B cell (primary cell): ENCODE data around the gene TMEM108. TPM values are rescaled to one million over a fixed set of nuclear protein-coding genes. Genes with fewer than 3 reads are reported as not detected.

Experiments
- ATAC-seq: fragments of 200-7000 bp; cut with Tn5 transposase; one replicate; pipeline ENCODE4 v1.10.0; 2021; ENCODE audit warnings: low read depth, mild to moderate bottlenecking, moderate number of reproducible peaks, moderate library complexity
- CTCF ChIA-PET: fragments of 350-600 bp; sonication (Branson Sonifier 250); formaldehyde crosslinking; loops from one replicate; lab custom pipeline; 2021; ENCODE audit warnings: antibody characterized with exemption, inconsistent platforms; lab: Charles Lee
- POLR2A ChIA-PET: fragments of 350-600 bp; sonication (Branson Sonifier 250); formaldehyde crosslinking; loops from one replicate; lab custom pipeline; 2021; ENCODE audit warnings: antibody characterized with exemption; lab: Charles Lee
- DNase-seq: peaks from one replicate; pipeline ENCODE4 v3.0.0; 2013
- H2AFZ ChIP-seq: 2 replicates; pipeline ENCODE4 v1.6.1; 2012; ENCODE audit warnings: mild to moderate bottlenecking, low read depth, low read length; ENCODE audit not compliant: insufficient read depth, poor library complexity, severe bottlenecking
- H3K27ac ChIP-seq, 2 donors: 1 replicate in 1 of 2; 2 replicates in 1 of 2; pipeline ENCODE4 v1.5.1; 2012 to 2013; ENCODE audit warnings: low read length in 2 of 2, mild to moderate bottlenecking in 2 of 2, moderate library complexity in 1 of 2
- H3K27me3 ChIP-seq, 4 experiments: fragments of 200-600 bp in 1 of 4; sonication (generic) in 1 of 4; replicated peaks in 1 of 4; 1 replicate in 2 of 4; 2 replicates in 2 of 4; pipeline versions ENCODE4 v1.6.1 to v1.7.0; 2013 to 2016; ENCODE audit warnings: low read length in 3 of 4, mild to moderate bottlenecking in 2 of 4, mixed read lengths in 1 of 4, moderate library complexity in 1 of 4; ENCODE audit not compliant: insufficient read depth in 4 of 4, control insufficient read depth in 3 of 4; ENCODE audit errors: control extremely low read depth in 1 of 4
- H3K36me3 ChIP-seq, 2 experiments: replicated peaks in 1 of 2; 1 replicate in 1 of 2; 2 replicates in 1 of 2; pipeline versions ENCODE4 v1.6.1 to v1.7.1; 2013; ENCODE audit warnings: low read length in 1 of 2; ENCODE audit not compliant: insufficient read depth in 2 of 2, control insufficient read depth in 1 of 2; ENCODE audit errors: control extremely low read depth in 1 of 2, extremely low read depth in 1 of 2
- H3K4me1 ChIP-seq, 2 donors: fragments of 200-600 bp in 1 of 2; sonication (generic) in 1 of 2; 1 replicate in 1 of 2; 2 replicates in 1 of 2; pipeline versions ENCODE4 v1.5.1 to v1.6.1; 2013 to 2017; ENCODE audit warnings: low read length in 2 of 2; ENCODE audit not compliant: control insufficient read depth in 2 of 2, insufficient read depth in 2 of 2
- H3K4me2 ChIP-seq: replicated peaks from 2 replicates; pipeline ENCODE3; 2012; ENCODE audit warnings: mild to moderate bottlenecking, low read depth, low read length; ENCODE audit not compliant: poor library complexity, severe bottlenecking
- H3K4me3 ChIP-seq, 5 experiments: fragments of 200-600 bp in 1 of 5; sonication (generic) in 1 of 5; 1 replicate in 3 of 5; 2 replicates in 2 of 5; pipeline versions ENCODE4 v1.5.1 to v1.7.0; 2011 to 2016; ENCODE audit warnings: low read length in 4 of 5, mild to moderate bottlenecking in 4 of 5, low read depth in 2 of 5, control low read depth in 1 of 5, moderate library complexity in 1 of 5; ENCODE audit not compliant: insufficient read depth in 1 of 5; ENCODE audit errors: control extremely low read depth in 1 of 5, extremely low read depth in 1 of 5
- H3K79me2 ChIP-seq: fragments of 200-600 bp; sonication (generic); one replicate; pipeline ENCODE4 v1.6.0; 2016; ENCODE audit warnings: low read length; ENCODE audit not compliant: control insufficient read depth, insufficient read depth
- H3K9ac ChIP-seq: fragments of 200-600 bp; sonication (generic); 2 replicates; pipeline ENCODE4 v1.6.1; 2017; ENCODE audit warnings: mild to moderate bottlenecking, low read length, moderate library complexity
- H3K9me3 ChIP-seq, 3 donors: one replicate each; pipeline versions ENCODE4 v1.6.1 to v1.7.1; 2013; ENCODE audit warnings: low read length in 2 of 3; ENCODE audit not compliant: control insufficient read depth in 2 of 3, insufficient read depth in 1 of 3; ENCODE audit errors: control extremely low read depth in 1 of 3
- H4K20me1 ChIP-seq: 2 replicates; pipeline ENCODE4 v1.6.0; 2012; ENCODE audit warnings: mild to moderate bottlenecking, low read length; ENCODE audit not compliant: insufficient read depth, control insufficient read depth, poor library complexity, severe bottlenecking
- H3K27ac Mint-ChIP-seq: one replicate; pipeline ENCODE4 v1.8.0; 2021; ENCODE audit warnings: mixed read lengths
- H3K27me3 Mint-ChIP-seq: one replicate; pipeline ENCODE4 v1.8.0; 2021; ENCODE audit warnings: mixed read lengths
- H3K4me1 Mint-ChIP-seq: one replicate; pipeline ENCODE4 v1.8.0; 2021; ENCODE audit warnings: mixed read lengths
- H3K4me3 Mint-ChIP-seq: one replicate; pipeline ENCODE4 v1.8.0; 2021; ENCODE audit warnings: mixed read lengths
- H3K9me3 Mint-ChIP-seq: one replicate; pipeline ENCODE4 v1.8.0; 2022; ENCODE audit warnings: mixed read lengths; ENCODE audit not compliant: insufficient read depth
- EZH2 ChIP-seq: IDR thresholded peaks from 2 replicates; pipeline ENCODE4 v1.6.1; 2012; ENCODE audit warnings: borderline replicate concordance, low read depth, mild to moderate bottlenecking, moderate library complexity, low read length; ENCODE audit not compliant: insufficient read depth, poor library complexity, severe bottlenecking
- WGBS: methylation state at CpG from one replicate; pipeline ENCODE4 v1.1.5; 2013; ENCODE audit warnings: missing lambda C conversion rate; ENCODE audit not compliant: insufficient coverage; 5-methylcytosine and 5-hydroxymethylcytosine counted together
- intact Hi-C: fragments of 100-400 bp; cut with micrococcal nuclease; formaldehyde crosslinking; loops from one replicate; pipeline ENCODE4 v1.10.0; 2022
- polyA plus RNA-seq: library from polyadenylated mRNA; depleted of rRNA; stranded (reverse); fragments of >200 nt; gene quantifications from 2 replicates; pipeline ENCODE4 v1.2.3, GENCODE V29; 2012
- total RNA-seq, 2 donors: library from RNA; stranded (reverse); fragments of 120-200 nt in 1 of 2; gene quantifications; 1 replicate in 1 of 2; 2 replicates in 1 of 2; pipeline versions ENCODE4 v1.2.3 to v1.2.4, GENCODE V29; 2013 to 2022
- TF ChIP-seq, protein P1 (sequence below): fragments of 200-600 bp; IDR thresholded peaks from one replicate; pipeline ENCODE4 v1.8.0; 2022; ENCODE audit warnings: antibody characterized with exemption, mild to moderate bottlenecking

Gene TMEM108
- total and polyA plus RNA-seq, 2 donors (not counting 1 experiment from before 2014, with no cell fraction given) = not detected

DNA sequence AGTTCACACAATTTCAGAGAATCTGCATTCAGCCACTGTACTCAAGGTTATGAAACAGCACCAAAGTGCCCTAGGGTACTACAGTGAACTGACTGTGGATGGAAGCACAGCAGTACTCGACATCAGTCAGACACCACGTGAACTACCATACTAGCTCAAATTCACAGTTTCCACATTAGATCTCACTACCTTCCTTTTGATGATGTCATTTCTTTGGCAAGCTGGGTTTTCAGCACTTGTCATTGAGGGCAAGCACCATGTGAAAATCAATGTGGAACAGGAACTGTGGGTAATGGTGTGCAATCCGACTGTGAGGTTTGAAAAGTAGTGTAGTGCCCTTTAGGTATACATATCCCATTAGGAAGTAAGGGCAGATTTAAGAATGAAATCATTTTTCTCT is 251.1 kb downstream of the TMEM108 start:
- Histone ChIP-seq H3K9me3 (no peaks in the 10 kb centered on the region), H2AFZ (no peak overlapping the region), H3K4me2 (no peak overlapping the region), H3K4me3 (no peak overlapping the region), H3K36me3 (no peaks in the 10 kb centered on the region), H3K4me1 (no peaks in the 10 kb centered on the region), H3K79me2 (no peaks in the 10 kb centered on the region), H3K9ac (no peak overlapping the region), H3K27ac (no peak overlapping the region), H4K20me1 (no peaks in the 10 kb centered on the region), H3K27me3 (no peaks in the 10 kb centered on the region)
- no peak for ATAC-seq
- H3K4me3 Mint-ChIP-seq = no peak overlapping the region
- peaks cover 24% of the 10 kb centered on the region for H3K27me3 Mint-ChIP-seq
- intact Hi-C loops = no loop called here
- CTCF ChIA-PET = no interaction called here
- no peak for TF ChIP-seq EZH2
- TF ChIP-seq, protein P1, sequence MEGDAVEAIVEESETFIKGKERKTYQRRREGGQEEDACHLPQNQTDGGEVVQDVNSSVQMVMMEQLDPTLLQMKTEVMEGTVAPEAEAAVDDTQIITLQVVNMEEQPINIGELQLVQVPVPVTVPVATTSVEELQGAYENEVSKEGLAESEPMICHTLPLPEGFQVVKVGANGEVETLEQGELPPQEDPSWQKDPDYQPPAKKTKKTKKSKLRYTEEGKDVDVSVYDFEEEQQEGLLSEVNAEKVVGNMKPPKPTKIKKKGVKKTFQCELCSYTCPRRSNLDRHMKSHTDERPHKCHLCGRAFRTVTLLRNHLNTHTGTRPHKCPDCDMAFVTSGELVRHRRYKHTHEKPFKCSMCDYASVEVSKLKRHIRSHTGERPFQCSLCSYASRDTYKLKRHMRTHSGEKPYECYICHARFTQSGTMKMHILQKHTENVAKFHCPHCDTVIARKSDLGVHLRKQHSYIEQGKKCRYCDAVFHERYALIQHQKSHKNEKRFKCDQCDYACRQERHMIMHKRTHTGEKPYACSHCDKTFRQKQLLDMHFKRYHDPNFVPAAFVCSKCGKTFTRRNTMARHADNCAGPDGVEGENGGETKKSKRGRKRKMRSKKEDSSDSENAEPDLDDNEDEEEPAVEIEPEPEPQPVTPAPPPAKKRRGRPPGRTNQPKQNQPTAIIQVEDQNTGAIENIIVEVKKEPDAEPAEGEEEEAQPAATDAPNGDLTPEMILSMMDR = no peak
- no peak overlapping the region for H3K27ac Mint-ChIP-seq
- POLR2A ChIA-PET = no interaction called here
- 80% methylated on average over 1 of the region's 3 CpGs for WGBS
- H3K4me1 Mint-ChIP-seq = no peaks in the 10 kb centered on the region
- H3K9me3 Mint-ChIP-seq = no peaks in the 10 kb centered on the region
- DNase-seq = no peak

DNA sequence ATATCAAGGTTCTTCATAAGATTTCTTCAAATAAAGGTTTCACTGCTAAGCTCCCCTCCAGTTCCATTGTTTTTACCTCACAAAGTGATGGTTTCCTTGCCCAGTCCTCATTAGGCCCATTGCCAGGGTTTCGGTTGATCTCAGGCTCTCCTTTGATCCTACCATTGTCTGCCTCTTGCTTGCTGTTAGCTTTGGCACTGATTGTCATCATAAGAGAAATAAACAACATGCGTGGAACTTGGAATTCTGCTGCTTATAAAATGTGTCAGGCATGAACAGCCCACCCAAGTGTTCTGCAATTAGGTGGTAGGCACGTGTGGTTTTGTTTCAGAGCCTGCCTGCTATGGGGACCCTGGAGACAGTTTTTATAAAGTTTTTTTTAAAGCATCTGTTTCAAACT is 254.1 kb downstream of the TMEM108 start:
- intact Hi-C loops = no loop called here
- ChIA-PET CTCF (no interaction called here), POLR2A (no interaction called here)
- H3K4me1 ChIP-seq = no peaks in the 10 kb centered on the region
- Mint-ChIP-seq H3K27me3 (peaks cover 14% of the 10 kb centered on the region), H3K9me3 (no peaks in the 10 kb centered on the region), H3K27ac (no peak overlapping the region), H3K4me3 (no peak overlapping the region), H3K4me1 (no peaks in the 10 kb centered on the region)
- ATAC-seq = no peak
- H3K36me3 ChIP-seq = no peaks in the 10 kb centered on the region
- H4K20me1 ChIP-seq = no peaks in the 10 kb centered on the region
- H3K27ac ChIP-seq = no peak overlapping the region
- H3K4me3 ChIP-seq = no peak overlapping the region
- no peak overlapping the region for H3K4me2 ChIP-seq
- no peak overlapping the region for H3K9ac ChIP-seq
- DNase-seq = no peak
- no peaks in the 10 kb centered on the region for H3K79me2 ChIP-seq
- TF ChIP-seq, protein P1 = no peak
- TF ChIP-seq EZH2 = no peak
- no peaks in the 10 kb centered on the region for H3K9me3 ChIP-seq
- WGBS = 100% methylated on average over 2 of the region's 3 CpGs
- H3K27me3 ChIP-seq = no peaks in the 10 kb centered on the region
- no peak overlapping the region for H2AFZ ChIP-seq
